HepG2 (cell line): Measurements from ENCODE around the gene CREBZF. TPM values are rescaled to one million over a fixed set of nuclear protein-coding genes. Genes with fewer than 3 reads are reported as not detected.

Experiments used
- ARID2 ChIP-seq: sonication (generic); formaldehyde crosslinking; IDR thresholded peaks from 2 replicates; pipeline ENCODE4 v1.8.1; 2022; ENCODE audit warnings: mild to moderate bottlenecking, missing genetic modification reagents, borderline replicate concordance
- IKZF4 ChIP-seq: sonication (generic); formaldehyde crosslinking; IDR thresholded peaks from 2 replicates; pipeline ENCODE4 v1.5.1; 2020; ENCODE audit warnings: borderline replicate concordance, mild to moderate bottlenecking, low read depth, missing genetic modification reagents; ENCODE audit errors: not compliant biosample characterization
- IRX3 ChIP-seq: sonication (generic); formaldehyde crosslinking; IDR thresholded peaks from 2 replicates; pipeline ENCODE4 v1.8.1; 2023; ENCODE audit warnings: mild to moderate bottlenecking, low read depth, missing genetic modification reagents, borderline replicate concordance
- KDM6A ChIP-seq: IDR thresholded peaks from 2 replicates; pipeline ENCODE4 v1.6.1; 2016; ENCODE audit warnings: low read depth
- MBNL3 ChIP-seq: fragments of 250-450 bp; sonication (Bioruptor Pico); conservative IDR thresholded peaks from 2 replicates; pipeline ENCODE4 v1.8.0; 2022; ENCODE audit warnings: mild to moderate bottlenecking, inconsistent platforms
- MIER3 ChIP-seq: IDR thresholded peaks from 2 replicates; pipeline ENCODE4 v1.6.1; 2016; ENCODE audit warnings: missing compliant biosample characterization, borderline replicate concordance
- NFYC ChIP-seq: IDR thresholded peaks from 2 replicates; pipeline ENCODE4 v1.6.1; 2016; ENCODE audit warnings: missing genetic modification reagents, missing compliant biosample characterization
- PTBP1 ChIP-seq: fragments of 200-400 bp; formaldehyde crosslinking; IDR thresholded peaks from 2 replicates; pipeline ENCODE4 v1.6.1; 2018; ENCODE audit warnings: low read length, low read depth; ENCODE audit not compliant: poor library complexity, severe bottlenecking
- RELA ChIP-seq: sonication (generic); formaldehyde crosslinking; IDR thresholded peaks from 2 replicates; pipeline ENCODE4 v1.4.0; 2020; ENCODE audit warnings: missing genetic modification reagents
- RXRB ChIP-seq: IDR thresholded peaks from 2 replicates; pipeline ENCODE4 v1.6.1; 2016; ENCODE audit warnings: borderline replicate concordance, missing genetic modification reagents, missing compliant biosample characterization
- SNAPC2 ChIP-seq: sonication (generic); formaldehyde crosslinking; IDR thresholded peaks from 2 replicates; pipeline ENCODE4 v1.8.1; 2022; ENCODE audit warnings: mild to moderate bottlenecking, missing genetic modification reagents
- TSC22D2 ChIP-seq: sonication (generic); formaldehyde crosslinking; IDR thresholded peaks from 2 replicates; pipeline ENCODE4 v1.5.1; 2020; ENCODE audit warnings: missing genetic modification reagents, mild to moderate bottlenecking, borderline replicate concordance
- U2AF2 ChIP-seq: fragments of 200-400 bp; formaldehyde crosslinking; IDR thresholded peaks from 2 replicates; pipeline ENCODE4 v1.6.1; 2017; ENCODE audit warnings: low read depth, mild to moderate bottlenecking, low read length
- ZNF274 ChIP-seq: sonication (generic); formaldehyde crosslinking; IDR thresholded peaks from 2 replicates; pipeline ENCODE4 v1.5.1; 2020; ENCODE audit warnings: mild to moderate bottlenecking, missing genetic modification reagents
- ZNF30 ChIP-seq: sonication (generic); formaldehyde crosslinking; IDR thresholded peaks from 2 replicates; pipeline ENCODE4 v1.5.0; 2020; ENCODE audit warnings: mild to moderate bottlenecking, missing genetic modification reagents
- ZNF567 ChIP-seq: sonication (generic); formaldehyde crosslinking; IDR thresholded peaks from 2 replicates; pipeline ENCODE4 v1.8.1; 2023; ENCODE audit warnings: mild to moderate bottlenecking, missing genetic modification reagents, borderline replicate concordance
- ZNF646 ChIP-seq: sonication (generic); formaldehyde crosslinking; IDR thresholded peaks from 2 replicates; pipeline ENCODE4 v1.9.0; 2021; ENCODE audit warnings: mild to moderate bottlenecking, missing genetic modification reagents
- ZNF749 ChIP-seq: sonication (generic); formaldehyde crosslinking; IDR thresholded peaks from 2 replicates; pipeline ENCODE4 v1.8.0; 2022; ENCODE audit warnings: mild to moderate bottlenecking, missing genetic modification reagents, moderate library complexity, borderline replicate concordance
- ZNF781 ChIP-seq: sonication (generic); formaldehyde crosslinking; IDR thresholded peaks from 2 replicates; pipeline ENCODE4 v1.5.1; 2020; ENCODE audit warnings: borderline replicate concordance, mild to moderate bottlenecking, missing genetic modification reagents; ENCODE audit errors: not compliant biosample characterization
- ZNF790 ChIP-seq: sonication (generic); formaldehyde crosslinking; IDR thresholded peaks from 2 replicates; pipeline ENCODE4 v1.8.0; 2022; ENCODE audit warnings: missing genetic modification reagents, mild to moderate bottlenecking, borderline replicate concordance
- polyA plus RNA-seq, 8 experiments: library from polyadenylated mRNA; depleted of rRNA in 3 of 8; stranded (reverse) in 7 of 8; unstranded in 1 of 8; fragments of >200 nt; fragmentation: Illumina TruSeq in 4 of 8; extraction: Trizol in 4 of 8; gene quantifications; 2 replicates each; pipeline versions ENCODE4 v1.2.1 to v1.2.3, GENCODE V29; 2011 to 2016; ENCODE audit warnings: low read depth in 4 of 8, missing spikeins in 1 of 8, mixed read lengths in 1 of 8; ENCODE audit not compliant: insufficient read depth in 1 of 8
- total RNA-seq, 5 experiments: library from RNA; depleted of rRNA; stranded (reverse); fragments of >200 nt; fragmentation: Illumina TruSeq; extraction: Trizol; gene quantifications; 2 replicates each; pipeline ENCODE4 v1.2.3, GENCODE V29; 2016; ENCODE audit warnings: low read depth in 1 of 5
- TF ChIP-seq, protein P1 (sequence below): sonication (generic); formaldehyde crosslinking; IDR thresholded peaks from 2 replicates; pipeline ENCODE4 v1.5.0; 2020; ENCODE audit warnings: mild to moderate bottlenecking, missing genetic modification reagents

CREBZF gene
- total and polyA plus RNA-seq, 2 of the 13 experiments (the other 11 are each of a cell fraction or from before 2014, with no cell fraction given): 30.6 to 43.1 TPM

- TF ChIP-seq RXRB (CRISPR knock-in tag): peak; percentile 45
- TF ChIP-seq ZNF749: no peak
- TF ChIP-seq RELA (CRISPR knock-in tag): no peak
- no peak for TF ChIP-seq ZNF790 (CRISPR knock-in tag)
- no peak for TF ChIP-seq ZNF646
- TF ChIP-seq ZNF30: no peak
- TF ChIP-seq MBNL3 (CRISPR knock-in tag): no peak
- no peak for TF ChIP-seq IKZF4 (CRISPR knock-in tag)
- peak; percentile 41; the same call in 1 of the 2 replicates for TF ChIP-seq ZNF274
- TF ChIP-seq SNAPC2 (CRISPR knock-in tag): peak; percentile 81
- peak; percentile 79 for TF ChIP-seq NFYC (CRISPR knock-in tag)
- no peak for TF ChIP-seq PTBP1
- TF ChIP-seq IRX3 (CRISPR knock-in tag): peak; percentile 82; the same call in 1 of the 2 replicates
- TF ChIP-seq, protein P1, sequence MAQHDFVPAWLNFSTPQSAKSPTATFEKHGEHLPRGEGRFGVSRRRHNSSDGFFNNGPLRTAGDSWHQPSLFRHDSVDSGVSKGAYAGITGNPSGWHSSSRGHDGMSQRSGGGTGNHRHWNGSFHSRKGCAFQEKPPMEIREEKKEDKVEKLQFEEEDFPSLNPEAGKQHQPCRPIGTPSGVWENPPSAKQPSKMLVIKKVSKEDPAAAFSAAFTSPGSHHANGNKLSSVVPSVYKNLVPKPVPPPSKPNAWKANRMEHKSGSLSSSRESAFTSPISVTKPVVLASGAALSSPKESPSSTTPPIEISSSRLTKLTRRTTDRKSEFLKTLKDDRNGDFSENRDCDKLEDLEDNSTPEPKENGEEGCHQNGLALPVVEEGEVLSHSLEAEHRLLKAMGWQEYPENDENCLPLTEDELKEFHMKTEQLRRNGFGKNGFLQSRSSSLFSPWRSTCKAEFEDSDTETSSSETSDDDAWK (CRISPR knock-in tag): no peak
- TF ChIP-seq ZNF781: no peak
- peak; percentile 79 for TF ChIP-seq ARID2
- no peak for TF ChIP-seq KDM6A (CRISPR knock-in tag)
- TF ChIP-seq MIER3 (CRISPR knock-in tag): 0 out of 2 replicates have a peak, but pooled peaks have one; percentile 1
- TF ChIP-seq TSC22D2 (CRISPR knock-in tag): no peak; the same call in 1 of the 2 replicates
- no peak for TF ChIP-seq ZNF567 (CRISPR knock-in tag)
- 0 out of 2 replicates have a peak, but pooled peaks have one; percentile 34 for TF ChIP-seq U2AF2
Measured at GRCh38 chr11:85627998-85628770, 36.7 kb downstream of the CREBZF start, which contains the start of gene TMEM126B (continued).
